CD14-positive monocyte (primary cell): ENCODE results near the gene IFIT1. TPM values are rescaled to one million over a fixed set of nuclear protein-coding genes. Genes with fewer than 3 reads are reported as not detected.

ENCODE experiments used
- DNase-seq, 3 donors: peaks; one replicate each; pipeline ENCODE4 v3.0.0-alpha.2; 2011 to 2022
- H2AFZ ChIP-seq: 2 replicates; pipeline ENCODE4 v1.6.0; 2012; ENCODE audit warnings: mild to moderate bottlenecking, low read depth, low read length, inconsistent platforms; ENCODE audit not compliant: insufficient read depth, poor library complexity, severe bottlenecking
- H3K27ac ChIP-seq, 2 donors: 1 replicate in 1 of 2; 2 replicates in 1 of 2; pipeline ENCODE4 v1.5.1; 2012 to 2013; ENCODE audit warnings: low read length in 2 of 2, control low read depth in 1 of 2, inconsistent platforms in 1 of 2, low read depth in 1 of 2, mild to moderate bottlenecking in 1 of 2
- H3K27me3 ChIP-seq, 2 donors: one replicate each; pipeline versions ENCODE4 v1.6.0 to v1.6.1; 2011 to 2013; ENCODE audit warnings: low read length in 2 of 2; ENCODE audit not compliant: control insufficient read depth in 2 of 2, insufficient read depth in 2 of 2
- H3K36me3 ChIP-seq, 2 donors: replicated peaks in 1 of 2; 1 replicate in 1 of 2; 2 replicates in 1 of 2; pipeline versions ENCODE4 v1.5.1 to v1.6.1; 2012 to 2013; ENCODE audit warnings: low read length in 2 of 2, control low read depth in 1 of 2, inconsistent platforms in 1 of 2, mild to moderate bottlenecking in 1 of 2; ENCODE audit not compliant: insufficient read depth in 2 of 2, control insufficient read depth in 1 of 2
- H3K4me1 ChIP-seq, 2 donors: 1 replicate in 1 of 2; 2 replicates in 1 of 2; pipeline versions ENCODE4 v1.5.1 to v1.6.1; 2012 to 2013; ENCODE audit warnings: low read length in 2 of 2, control low read depth in 1 of 2, inconsistent platforms in 1 of 2, mild to moderate bottlenecking in 1 of 2, moderate library complexity in 1 of 2; ENCODE audit not compliant: insufficient read depth in 2 of 2, control insufficient read depth in 1 of 2
- H3K4me2 ChIP-seq: replicated peaks from 2 replicates; pipeline ENCODE3; 2012; ENCODE audit warnings: low read length, moderate library complexity, mild to moderate bottlenecking; ENCODE audit not compliant: poor library complexity, severe bottlenecking; ENCODE audit errors: extremely low read depth
- H3K4me3 ChIP-seq, 3 experiments: fragments of 200-600 bp in 1 of 3; sonication (generic) in 1 of 3; replicated peaks in 1 of 3; 1 replicate in 2 of 3; 2 replicates in 1 of 3; pipeline ENCODE4 v1.5.1; 2011 to 2013; ENCODE audit warnings: low read length in 3 of 3, mild to moderate bottlenecking in 3 of 3, control low read depth in 2 of 3, low read depth in 2 of 3, inconsistent platforms in 1 of 3, moderate library complexity in 1 of 3
- H3K79me2 ChIP-seq: 2 replicates; pipeline ENCODE4 v1.6.0; 2012; ENCODE audit warnings: mild to moderate bottlenecking, control low read depth, inconsistent platforms, low read length, moderate library complexity; ENCODE audit not compliant: insufficient read depth
- H3K9ac ChIP-seq: 2 replicates; pipeline ENCODE4 v1.6.0; 2017; ENCODE audit warnings: low read length, mild to moderate bottlenecking; ENCODE audit not compliant: insufficient read depth, poor library complexity, severe bottlenecking
- H3K9me3 ChIP-seq, 2 donors: replicated peaks in 1 of 2; 1 replicate in 1 of 2; 2 replicates in 1 of 2; pipeline versions ENCODE4 v1.5.1 to v1.6.1; 2012 to 2013; ENCODE audit warnings: low read length in 2 of 2, control low read depth in 1 of 2; ENCODE audit not compliant: control insufficient read depth in 1 of 2, insufficient read depth in 1 of 2
- H4K20me1 ChIP-seq: 2 replicates; pipeline ENCODE4 v1.6.0; 2012; ENCODE audit warnings: mild to moderate bottlenecking, low read length, control low read depth, moderate library complexity; ENCODE audit not compliant: insufficient read depth
- H3K27ac Mint-ChIP-seq, 7 donors: one replicate each; pipeline ENCODE4 v1.8.0; 2020; ENCODE audit warnings: mild to moderate bottlenecking in 7 of 7, mixed read lengths in 7 of 7, moderate library complexity in 6 of 7, inconsistent platforms in 2 of 7
- H3K27me3 Mint-ChIP-seq, 3 donors: one replicate each; pipeline ENCODE4 v1.8.0; 2021 to 2022; ENCODE audit warnings: low read depth in 3 of 3, mild to moderate bottlenecking in 3 of 3, mixed read lengths in 3 of 3, moderate library complexity in 3 of 3, inconsistent platforms in 1 of 3
- H3K36me3 Mint-ChIP-seq, 2 donors: one replicate each; pipeline ENCODE4 v1.8.0; 2020; ENCODE audit warnings: mixed read lengths in 2 of 2, inconsistent platforms in 1 of 2, mild to moderate bottlenecking in 1 of 2
- H3K4me1 Mint-ChIP-seq: one replicate; pipeline ENCODE4 v1.8.0; 2020; ENCODE audit warnings: mild to moderate bottlenecking, mixed read lengths
- H3K4me3 Mint-ChIP-seq, 2 donors: one replicate each; pipeline ENCODE4 v1.8.0; 2020; ENCODE audit warnings: mild to moderate bottlenecking in 2 of 2, mixed read lengths in 2 of 2, moderate library complexity in 1 of 2
- H3K9me3 Mint-ChIP-seq, 7 donors: one replicate each; pipeline ENCODE4 v1.8.0; 2020 to 2022; ENCODE audit warnings: mixed read lengths in 7 of 7, mild to moderate bottlenecking in 6 of 7, moderate library complexity in 6 of 7, inconsistent platforms in 2 of 7
- CTCF ChIP-seq: fragments of 200-600 bp; IDR thresholded peaks from one replicate; pipeline ENCODE4 v1.8.0; 2022; ENCODE audit warnings: antibody characterized with exemption, mild to moderate bottlenecking
- WGBS: methylation state at CpG from one replicate; pipeline ENCODE4 v1.1.5; 2013; ENCODE audit warnings: missing lambda C conversion rate; ENCODE audit not compliant: insufficient coverage; 5-methylcytosine and 5-hydroxymethylcytosine counted together
- intact Hi-C, 2 donors: fragments of 100-400 bp; cut with micrococcal nuclease; formaldehyde crosslinking; loops; one replicate each; pipeline versions ENCODE4 v1.15.0 to v1.15.1; 2023
- polyA plus RNA-seq, 3 donors: library from polyadenylated mRNA; depleted of rRNA in 1 of 3; unstranded in 2 of 3; stranded (reverse) in 1 of 3; fragments of 300-500 nt in 2 of 3; fragments of >200 nt in 1 of 3; fragmentation: Illumina TruSeq in 2 of 3; gene quantifications; 1 replicate in 2 of 3; 2 replicates in 1 of 3; pipeline ENCODE4 v1.2.3, GENCODE V29; 2012 to 2021

The IFIT1 gene
- polyA plus RNA-seq, 3 donors, result 4.8 to 17.1 (median 12.1) TPM

- Histone ChIP-seq H3K36me3 (peaks cover 8 to 14% of the 10 kb centered on the region in 2 donors), H3K27ac (peak overlapping the region in 1 of 2 donors; percentile 94), H3K79me2 (peaks cover 42% of the 10 kb centered on the region), H3K4me1 (peaks cover 29 to 36% of the 10 kb centered on the region in 2 donors), H4K20me1 (peaks cover 26% of the 10 kb centered on the region), H2AFZ (peak overlapping the region; percentile 97), H3K27me3 (no peaks in the 10 kb centered on the region), H3K4me2 (peak overlapping the region; percentile 76), H3K9ac (no peak overlapping the region), H3K4me3 (peak overlapping the region in 2 of 3 experiments; percentile 71 to 95), H3K9me3 (peaks cover 6% of the 10 kb centered on the region in 2 donors)
- Mint-ChIP-seq H3K4me1 (peaks cover 53% of the 10 kb centered on the region), H3K36me3 (peaks cover 24 to 26% of the 10 kb centered on the region in 2 donors), H3K27me3 (peaks cover 0 to 8% (median 0%) of the 10 kb centered on the region in 3 donors), H3K4me3 (peak overlapping the region; percentile 89 to 99), H3K27ac (peak overlapping the region in 6 of 7 donors; percentile 94 to 99 (median 96)), H3K9me3 (peaks cover 5 to 10% (median 9%) of the 10 kb centered on the region in 7 donors)
- no peak for TF ChIP-seq CTCF
- 100% methylated on average over 2 of the region's 7 CpGs for WGBS
- intact Hi-C loops, result loop anchor here in 1 of 2 donors (10.0 kb wide), 1 partner anchor 109 kb away; the partner anchor contains the start of gene IFIT2
- DNase-seq, result no peak
These were observed 21.0 kb downstream of the IFIT1 start for GRCh38 chr10:89413398-89413912.

- peak; percentile 58 to 74 (median 69) for DNase-seq
- peak within 1 kb of the TSS; percentile 89 to 99 for H3K4me3 Mint-ChIP-seq
- Histone ChIP-seq H3K36me3 (peaks cover 9 to 20% of the 10 kb centered on the region in 2 donors), H3K4me2 (peak within 1 kb of the TSS; percentile 76), H4K20me1 (peaks cover 35% of the 10 kb centered on the region), H3K79me2 (peaks cover 50% of the 10 kb centered on the region), H3K9ac (peak within 1 kb of the TSS; percentile 96), H3K4me1 (peaks cover 29 to 36% of the 10 kb centered on the region in 2 donors), H3K27me3 (no peaks in the 10 kb centered on the region), H3K4me3 (peak within 1 kb of the TSS; percentile 71 to 95 (median 72)), H2AFZ (peak within 1 kb of the TSS; percentile 97), H3K27ac (peak within 1 kb of the TSS; percentile 89 to 94), H3K9me3 (peaks cover 6% of the 10 kb centered on the region in 2 donors)
- H3K27me3 Mint-ChIP-seq, result peaks cover 0 to 8% (median 0%) of the 10 kb centered on the region in 3 donors
- H3K27ac Mint-ChIP-seq, result peak within 1 kb of the TSS; percentile 94 to 99 (median 96)
- TF ChIP-seq CTCF, result no peak
- intact Hi-C loops, result loop anchor here in 1 of 2 donors (10.0 kb wide), 1 partner anchor 110 kb away; the partner anchor contains the start of gene IFIT2
- peaks cover 53% of the 10 kb centered on the region for H3K4me1 Mint-ChIP-seq
- under 1% methylated on average over 48 of the region's 48 CpGs for WGBS
- peaks cover 5 to 10% (median 9%) of the 10 kb centered on the region in 7 donors for H3K9me3 Mint-ChIP-seq
- H3K36me3 Mint-ChIP-seq, result peaks cover 24 to 29% of the 10 kb centered on the region in 2 donors
These were observed 21.9 kb downstream of the IFIT1 start, which contains the start of gene IFIT5 for GRCh38 chr10:89414146-89414878. Gene IFIT5, plus strand, starts transcription at chr10:89414568. Its CDS starts 231 bp downstream, at chr10:89414799.
